Parathyroid adenoma (tissue), 2 donors: Measurements from ENCODE around the gene MGAT5B.
"Not testable (repeated sequence)": the region's sequence is repeated elsewhere in the genome, so short reads cannot be mapped to it uniquely, and the experiment has no call there.

Experiments
- H2AFZ ChIP-seq: fragments of 300-600 bp; sonication (generic); one replicate; pipeline ENCODE4 v1.7.0; 2017; ENCODE audit warnings: antibody characterized with exemption, mild to moderate bottlenecking
- H3K27ac ChIP-seq: fragments of 300-600 bp; sonication (generic); one replicate; pipeline ENCODE4 v1.7.0; 2017
- H3K27me3 ChIP-seq: fragments of 300-600 bp; sonication (generic); one replicate; pipeline ENCODE4 v1.7.0; 2017; ENCODE audit warnings: low read length; ENCODE audit not compliant: control insufficient read depth, insufficient read depth
- H3K36me3 ChIP-seq: fragments of 300-600 bp; sonication (generic); one replicate; pipeline ENCODE4 v1.7.0; 2017; ENCODE audit warnings: low read length; ENCODE audit not compliant: control insufficient read depth, insufficient read depth
- H3K4me1 ChIP-seq: fragments of 300-600 bp; sonication (generic); one replicate; pipeline ENCODE4 v1.7.0; 2017; ENCODE audit warnings: control low read depth
- H3K4me2 ChIP-seq: fragments of 300-600 bp; sonication (generic); one replicate; pipeline ENCODE4 v1.7.0; 2017; ENCODE audit warnings: low read length
- H3K4me3 ChIP-seq: fragments of 300-600 bp; sonication (generic); one replicate; pipeline ENCODE4 v1.7.0; 2017; ENCODE audit warnings: low read depth, low read length
- H3K79me2 ChIP-seq: fragments of 300-600 bp; sonication (generic); one replicate; pipeline ENCODE4 v1.7.0; 2017; ENCODE audit warnings: control low read depth
- H3K9ac ChIP-seq: fragments of 300-600 bp; sonication (generic); one replicate; pipeline ENCODE4 v1.7.0; 2017; ENCODE audit warnings: mild to moderate bottlenecking
- H3K9me3 ChIP-seq: fragments of 300-600 bp; sonication (generic); one replicate; pipeline ENCODE4 v1.7.0; 2017; ENCODE audit warnings: low read length; ENCODE audit not compliant: control insufficient read depth
- TF ChIP-seq, protein P1 (sequence below): fragments of 300-600 bp; sonication (generic); IDR thresholded peaks from one replicate; pipeline ENCODE4 v1.7.0; 2017; ENCODE audit warnings: antibody characterized with exemption, mild to moderate bottlenecking
- donor health status: primary hyperparathyroidism.

Gene MGAT5B

DNA sequence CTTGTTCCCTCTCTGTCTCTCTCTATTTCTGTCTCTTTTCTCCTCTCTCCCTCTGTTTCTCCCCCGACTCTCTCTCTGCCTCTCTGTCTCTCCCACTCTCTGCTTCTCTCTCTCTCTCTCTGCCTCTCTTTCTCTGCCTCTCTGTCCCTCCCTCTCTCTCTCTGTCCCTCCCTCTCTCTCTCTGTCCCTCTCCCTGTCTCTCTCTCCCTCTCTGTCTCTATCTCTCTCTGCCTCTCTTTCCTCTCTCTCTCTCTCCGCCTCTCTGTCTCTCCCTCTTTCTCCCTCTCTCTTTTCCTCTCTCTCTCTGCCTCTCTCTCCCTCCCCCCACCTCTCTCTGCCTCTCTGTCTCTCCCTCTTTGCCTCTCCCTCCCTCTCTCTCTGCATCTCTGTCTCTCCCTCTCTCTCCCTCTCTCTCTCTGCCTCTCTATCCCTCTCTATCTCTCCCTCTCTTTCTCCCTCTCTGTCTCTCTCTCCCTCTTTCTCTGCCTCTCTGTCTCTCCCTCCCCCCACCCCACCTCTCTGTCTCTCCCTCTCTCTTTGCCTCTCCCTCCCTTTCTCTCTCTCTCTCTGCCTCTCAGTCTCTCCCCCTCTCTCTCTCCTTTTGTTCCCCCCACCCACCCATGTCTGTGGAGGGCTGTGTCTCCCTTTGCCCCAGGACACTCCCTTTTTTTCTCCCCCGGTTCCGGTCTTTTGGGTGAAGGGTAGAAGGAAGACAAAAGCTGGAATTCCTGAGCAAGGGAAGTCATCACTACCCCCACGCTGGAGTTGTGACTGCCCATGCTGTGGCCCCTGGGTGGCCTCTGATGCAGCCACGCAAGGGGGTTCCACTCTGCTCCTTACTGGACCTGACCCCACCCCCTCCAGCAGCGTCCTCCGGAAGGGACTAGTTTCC, 27.1 kb upstream of the MGAT5B start:
- no peaks in the 10 kb centered on the region for H3K27me3 ChIP-seq
- no peaks in the 10 kb centered on the region for H3K79me2 ChIP-seq
- H3K4me2 ChIP-seq, result no peak overlapping the region
- H3K27ac ChIP-seq, result no peak overlapping the region
- no peaks in the 10 kb centered on the region for H3K9me3 ChIP-seq
- peak overlapping the region; percentile 3 for H2AFZ ChIP-seq
- H3K4me1 ChIP-seq, result peaks cover 3% of the 10 kb centered on the region
- TF ChIP-seq, protein P1, sequence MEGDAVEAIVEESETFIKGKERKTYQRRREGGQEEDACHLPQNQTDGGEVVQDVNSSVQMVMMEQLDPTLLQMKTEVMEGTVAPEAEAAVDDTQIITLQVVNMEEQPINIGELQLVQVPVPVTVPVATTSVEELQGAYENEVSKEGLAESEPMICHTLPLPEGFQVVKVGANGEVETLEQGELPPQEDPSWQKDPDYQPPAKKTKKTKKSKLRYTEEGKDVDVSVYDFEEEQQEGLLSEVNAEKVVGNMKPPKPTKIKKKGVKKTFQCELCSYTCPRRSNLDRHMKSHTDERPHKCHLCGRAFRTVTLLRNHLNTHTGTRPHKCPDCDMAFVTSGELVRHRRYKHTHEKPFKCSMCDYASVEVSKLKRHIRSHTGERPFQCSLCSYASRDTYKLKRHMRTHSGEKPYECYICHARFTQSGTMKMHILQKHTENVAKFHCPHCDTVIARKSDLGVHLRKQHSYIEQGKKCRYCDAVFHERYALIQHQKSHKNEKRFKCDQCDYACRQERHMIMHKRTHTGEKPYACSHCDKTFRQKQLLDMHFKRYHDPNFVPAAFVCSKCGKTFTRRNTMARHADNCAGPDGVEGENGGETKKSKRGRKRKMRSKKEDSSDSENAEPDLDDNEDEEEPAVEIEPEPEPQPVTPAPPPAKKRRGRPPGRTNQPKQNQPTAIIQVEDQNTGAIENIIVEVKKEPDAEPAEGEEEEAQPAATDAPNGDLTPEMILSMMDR, result no peak
- H3K36me3 ChIP-seq, result no peaks in the 10 kb centered on the region
- no peak overlapping the region for H3K9ac ChIP-seq
- H3K4me3 ChIP-seq, result no peak overlapping the region

DNA sequence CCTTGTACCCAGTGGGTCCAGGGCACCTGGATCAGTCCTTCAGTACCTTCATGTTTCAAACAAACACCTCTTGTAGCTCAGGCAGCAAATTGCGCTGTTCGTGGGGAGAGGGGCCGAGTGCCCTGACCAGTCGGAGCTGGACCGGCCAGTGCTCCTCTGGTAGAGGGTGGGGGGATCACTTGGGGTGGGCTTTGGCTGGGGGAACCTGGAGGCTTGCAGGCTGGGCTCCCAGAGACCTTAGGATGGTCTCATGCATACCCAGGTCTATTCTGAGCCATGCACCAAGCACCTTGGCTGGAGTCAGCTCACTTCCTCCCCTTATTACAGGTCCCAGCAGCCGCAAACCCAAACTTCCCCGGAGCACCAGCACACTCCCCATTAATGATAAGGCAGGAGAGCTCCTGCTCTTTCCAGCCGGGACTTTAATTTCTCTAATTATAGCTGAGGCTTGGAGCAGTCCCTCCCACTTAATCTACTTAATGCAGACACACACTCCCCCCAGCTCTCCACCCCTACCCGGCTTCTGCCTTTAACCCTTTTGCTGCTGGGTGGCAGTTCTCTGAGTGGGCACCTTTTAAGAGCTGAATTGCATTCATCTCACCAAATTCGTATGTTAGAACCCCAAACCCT, 26.3 kb upstream of the MGAT5B start:
- no peak overlapping the region for H3K4me3 ChIP-seq
- H3K27me3 ChIP-seq, result no peaks in the 10 kb centered on the region
- no peak overlapping the region for H3K9ac ChIP-seq
- H3K36me3 ChIP-seq, result no peaks in the 10 kb centered on the region
- no peak overlapping the region for H3K27ac ChIP-seq
- peaks cover 3% of the 10 kb centered on the region for H3K4me1 ChIP-seq
- no peak overlapping the region for H3K4me2 ChIP-seq
- TF ChIP-seq, protein P1, result no peak
- H3K9me3 ChIP-seq, result no peaks in the 10 kb centered on the region
- no peak overlapping the region for H2AFZ ChIP-seq
- H3K79me2 ChIP-seq, result no peaks in the 10 kb centered on the region

DNA sequence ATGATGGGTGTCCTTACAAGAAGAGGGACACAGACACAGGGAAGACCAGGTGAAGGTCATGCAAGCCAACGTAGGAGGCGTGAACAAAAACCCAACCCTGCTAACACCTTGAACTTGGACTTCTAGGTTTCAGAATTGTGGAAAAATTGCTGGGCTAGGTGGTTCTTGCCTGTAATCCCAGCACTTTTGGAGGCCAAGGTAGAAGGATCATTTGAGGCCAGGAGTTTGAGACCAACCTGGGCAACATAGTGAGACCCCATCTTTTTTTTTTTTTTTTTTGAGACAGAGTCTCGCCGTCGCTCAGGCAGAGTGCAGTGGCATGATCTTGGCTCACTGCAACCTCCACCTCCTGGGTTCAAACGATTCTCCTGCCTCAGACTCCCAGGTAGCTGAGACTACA, 25.1 kb upstream of the MGAT5B start:
- not testable (repeated sequence) for H3K4me2 ChIP-seq, H3K9me3 ChIP-seq, H3K9ac ChIP-seq, H3K27ac ChIP-seq, H3K36me3 ChIP-seq, H3K4me3 ChIP-seq, H2AFZ ChIP-seq, H3K4me1 ChIP-seq, H3K79me2 ChIP-seq, H3K27me3 ChIP-seq

DNA sequence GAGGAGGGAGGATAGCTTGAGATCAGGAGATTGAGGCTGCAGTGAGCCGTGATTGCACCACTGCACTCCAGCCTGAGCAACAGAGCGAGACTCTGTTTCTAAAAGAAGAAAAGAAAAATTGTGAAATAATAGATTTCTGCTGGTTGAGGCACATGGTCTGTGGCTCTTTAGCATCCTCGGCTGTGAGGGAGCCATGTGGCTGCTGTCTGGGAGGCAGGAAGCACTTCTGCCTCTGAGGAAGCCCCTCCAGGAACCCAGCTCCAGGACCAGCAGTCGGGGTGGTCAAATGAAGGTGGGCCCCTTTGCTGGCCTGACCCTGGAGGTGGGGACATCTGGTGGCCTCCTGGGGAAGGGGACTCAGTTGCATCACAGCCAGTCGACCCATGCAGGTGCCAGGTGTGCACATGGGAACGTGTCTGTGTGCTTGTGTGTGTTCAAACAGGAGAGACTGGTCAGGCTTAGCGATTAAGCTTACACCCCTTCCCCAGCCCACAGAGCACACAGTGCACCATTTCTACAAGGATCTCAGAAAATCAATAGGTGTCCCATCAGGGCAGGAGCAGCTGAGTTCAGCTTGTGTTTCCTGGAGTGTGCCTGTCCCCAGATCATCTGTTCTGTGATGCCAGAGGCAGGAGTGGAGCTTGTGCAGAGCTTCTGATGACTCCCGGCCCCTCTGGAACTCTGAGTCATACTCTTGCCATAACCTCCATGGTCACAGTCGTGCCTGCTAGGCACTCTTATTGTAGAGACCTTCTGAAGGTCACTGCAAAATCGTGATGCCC, 24.3 kb upstream of the MGAT5B start:
- Histone ChIP-seq H2AFZ (no peak overlapping the region), H3K79me2 (no peaks in the 10 kb centered on the region), H3K27me3 (no peaks in the 10 kb centered on the region), H3K4me3 (no peak overlapping the region), H3K36me3 (no peaks in the 10 kb centered on the region), H3K9ac (no peak overlapping the region), H3K9me3 (no peaks in the 10 kb centered on the region), H3K4me2 (no peak overlapping the region), H3K27ac (no peak overlapping the region), H3K4me1 (peaks cover 3% of the 10 kb centered on the region)
- TF ChIP-seq, protein P1, result no peak

DNA sequence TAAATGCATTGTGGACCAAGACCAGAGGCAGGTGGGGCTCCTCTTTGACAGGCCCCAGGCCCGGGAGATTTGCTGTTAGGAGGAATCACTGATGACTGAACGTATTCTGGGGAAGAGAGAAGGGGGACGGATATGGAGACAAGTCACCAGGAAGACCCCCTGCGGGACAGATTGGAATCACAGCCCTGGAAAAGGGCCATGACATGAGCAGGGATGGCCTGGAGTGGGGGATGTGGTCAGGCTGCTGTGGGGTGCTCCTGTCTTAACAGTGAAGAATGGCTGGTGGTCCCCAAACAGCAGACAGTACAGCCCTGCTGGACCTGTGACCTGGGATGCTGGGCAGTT, 23.7 kb upstream of the MGAT5B start:
- TF ChIP-seq, protein P1, result no peak
- H3K27me3 ChIP-seq, result no peaks in the 10 kb centered on the region

More for the DNA sequence above, 23.7 kb upstream of the MGAT5B start:
- Histone ChIP-seq H2AFZ (no peak overlapping the region), H3K27ac (no peak overlapping the region), H3K9ac (no peak overlapping the region), H3K4me1 (peaks cover 3% of the 10 kb centered on the region), H3K4me2 (no peak overlapping the region), H3K9me3 (no peaks in the 10 kb centered on the region), H3K79me2 (no peaks in the 10 kb centered on the region), H3K4me3 (no peak overlapping the region), H3K36me3 (no peaks in the 10 kb centered on the region)
